DOHH2 (cell line): ENCODE results near the gene IPO9.

Experiments
- H3F3A ChIP-seq: fragments of 200-600 bp; sonication (generic), shearing (Covaris generic); 2 replicates; pipeline ENCODE4 v1.6.0; 2016; ENCODE audit warnings: antibody characterized with exemption, mild to moderate bottlenecking; ENCODE audit not compliant: control insufficient read depth, insufficient read depth
- H3K27ac ChIP-seq: fragments of 200-600 bp; sonication (generic); 2 replicates; pipeline ENCODE4 v1.5.1; 2014; ENCODE audit warnings: low read depth, mild to moderate bottlenecking, low read length, moderate library complexity
- H3K27me3 ChIP-seq: fragments of 200-600 bp; sonication (generic); 2 replicates; pipeline ENCODE4 v1.6.1; 2014; ENCODE audit warnings: mild to moderate bottlenecking, low read length, mixed read lengths; ENCODE audit not compliant: control insufficient read depth
- H3K36me3 ChIP-seq: fragments of 200-600 bp; sonication (generic); 2 replicates; pipeline ENCODE4 v1.6.1; 2014; ENCODE audit warnings: mild to moderate bottlenecking, low read length, moderate library complexity, mixed read lengths; ENCODE audit not compliant: control insufficient read depth
- H3K4me1 ChIP-seq: fragments of 200-600 bp; sonication (generic); 2 replicates; pipeline ENCODE4 v1.6.1; 2014; ENCODE audit warnings: mild to moderate bottlenecking, low read length, mixed read lengths; ENCODE audit not compliant: control insufficient read depth
- H3K4me2 ChIP-seq: fragments of 200-600 bp; sonication (generic); 2 replicates; pipeline ENCODE4 v1.6.0; 2014; ENCODE audit warnings: mild to moderate bottlenecking, low read length, moderate library complexity
- H3K4me3 ChIP-seq: fragments of 200-600 bp; sonication (generic); 2 replicates; pipeline ENCODE4 v1.5.1; 2014; ENCODE audit warnings: mild to moderate bottlenecking, low read length, mixed read lengths
- H3K79me2 ChIP-seq: fragments of 200-600 bp; sonication (generic); 2 replicates; pipeline ENCODE4 v1.6.1; 2014; ENCODE audit warnings: mild to moderate bottlenecking, low read length, mixed read lengths; ENCODE audit not compliant: control insufficient read depth
- H3K9me2 ChIP-seq: fragments of 200-600 bp; sonication (generic); replicated peaks from 2 replicates; pipeline ENCODE4 v1.6.1; 2014; ENCODE audit warnings: mild to moderate bottlenecking, low read length, mixed read lengths; ENCODE audit not compliant: control insufficient read depth
- H3K9me3 ChIP-seq: fragments of 200-600 bp; sonication (generic); 2 replicates; pipeline ENCODE4 v1.6.1; 2014; ENCODE audit warnings: antibody characterized with exemption, low read length, mixed read lengths; ENCODE audit not compliant: control insufficient read depth, insufficient read depth
- H4K20me1 ChIP-seq: fragments of 200-600 bp; sonication (generic); 2 replicates; pipeline ENCODE4 v1.6.0; 2014; ENCODE audit warnings: low read depth, mild to moderate bottlenecking, antibody characterized with exemption, low read length, moderate library complexity; ENCODE audit not compliant: control insufficient read depth, insufficient read depth
- EZH2phosphoT487 ChIP-seq: fragments of 200-600 bp; sonication (generic); IDR thresholded peaks from 2 replicates; pipeline ENCODE4 v1.6.1; 2017; ENCODE audit warnings: borderline replicate concordance, mild to moderate bottlenecking, antibody characterized with exemption, low read length, moderate library complexity, mixed read lengths
- TF ChIP-seq, protein P1 (sequence below): fragments of 200-600 bp; sonication (generic); IDR thresholded peaks from one replicate; pipeline ENCODE4 v1.5.1; 2014; ENCODE audit warnings: antibody characterized with exemption, mild to moderate bottlenecking, low read depth, low read length; ENCODE audit not compliant: poor library complexity, severe bottlenecking

The IPO9 gene

GRCh38 chr1:201845331-201846083, 16.6 kb downstream of the IPO9 start:
- Histone ChIP-seq H3K27ac (no peak overlapping the region), H3F3A (peaks cover 9% of the 10 kb centered on the region), H3K4me3 (no peak overlapping the region), H3K9me3 (no peaks in the 10 kb centered on the region), H3K4me2 (no peak overlapping the region), H3K9me2 (no peaks in the 10 kb centered on the region), H4K20me1 (peaks cover 31% of the 10 kb centered on the region), H3K36me3 (peaks cover 65% of the 10 kb centered on the region), H3K4me1 (peaks cover 4% of the 10 kb centered on the region; the same call in 1 of the 2 replicates), H3K27me3 (no peaks in the 10 kb centered on the region), H3K79me2 (peaks cover 88% of the 10 kb centered on the region)
- TF ChIP-seq, protein P1, sequence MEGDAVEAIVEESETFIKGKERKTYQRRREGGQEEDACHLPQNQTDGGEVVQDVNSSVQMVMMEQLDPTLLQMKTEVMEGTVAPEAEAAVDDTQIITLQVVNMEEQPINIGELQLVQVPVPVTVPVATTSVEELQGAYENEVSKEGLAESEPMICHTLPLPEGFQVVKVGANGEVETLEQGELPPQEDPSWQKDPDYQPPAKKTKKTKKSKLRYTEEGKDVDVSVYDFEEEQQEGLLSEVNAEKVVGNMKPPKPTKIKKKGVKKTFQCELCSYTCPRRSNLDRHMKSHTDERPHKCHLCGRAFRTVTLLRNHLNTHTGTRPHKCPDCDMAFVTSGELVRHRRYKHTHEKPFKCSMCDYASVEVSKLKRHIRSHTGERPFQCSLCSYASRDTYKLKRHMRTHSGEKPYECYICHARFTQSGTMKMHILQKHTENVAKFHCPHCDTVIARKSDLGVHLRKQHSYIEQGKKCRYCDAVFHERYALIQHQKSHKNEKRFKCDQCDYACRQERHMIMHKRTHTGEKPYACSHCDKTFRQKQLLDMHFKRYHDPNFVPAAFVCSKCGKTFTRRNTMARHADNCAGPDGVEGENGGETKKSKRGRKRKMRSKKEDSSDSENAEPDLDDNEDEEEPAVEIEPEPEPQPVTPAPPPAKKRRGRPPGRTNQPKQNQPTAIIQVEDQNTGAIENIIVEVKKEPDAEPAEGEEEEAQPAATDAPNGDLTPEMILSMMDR = no peak
- TF ChIP-seq EZH2phosphoT487 = no peak

DNA sequence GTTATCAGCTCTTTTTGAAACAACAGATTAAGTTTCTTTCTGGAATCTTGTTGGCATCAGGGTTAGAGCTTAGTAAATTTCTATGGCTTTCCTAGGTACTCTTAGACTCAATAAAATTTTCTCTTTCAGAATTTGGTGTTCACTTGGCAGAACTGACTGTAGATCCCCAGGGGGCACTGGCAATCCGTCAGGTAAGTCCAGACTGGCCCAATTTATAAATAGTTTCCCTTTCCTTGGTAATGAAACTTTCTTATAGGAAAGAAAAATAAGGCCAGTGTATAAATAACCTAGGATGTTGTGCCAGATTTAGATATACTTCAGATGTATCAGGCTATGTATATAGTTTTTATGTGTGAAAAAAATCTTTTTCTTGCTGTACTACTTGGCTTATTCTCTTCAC, 18.2 kb downstream of the IPO9 start:
- no peak for TF ChIP-seq EZH2phosphoT487
- H4K20me1 ChIP-seq = peaks cover 22% of the 10 kb centered on the region
- no peaks in the 10 kb centered on the region for H3K27me3 ChIP-seq
- H3K79me2 ChIP-seq = peaks cover 71% of the 10 kb centered on the region
- H3K4me1 ChIP-seq = no peaks in the 10 kb centered on the region
- peaks cover 70% of the 10 kb centered on the region for H3K36me3 ChIP-seq
- H3K9me3 ChIP-seq = no peaks in the 10 kb centered on the region
- H3K27ac ChIP-seq = no peak overlapping the region
- H3F3A ChIP-seq = peaks cover 5% of the 10 kb centered on the region
- no peaks in the 10 kb centered on the region for H3K9me2 ChIP-seq
- H3K4me3 ChIP-seq = no peak overlapping the region
- no peak overlapping the region for H3K4me2 ChIP-seq

- Histone ChIP-seq H3F3A (peaks cover 5% of the 10 kb centered on the region), H3K27ac (no peak overlapping the region), H3K4me3 (no peak overlapping the region), H3K4me1 (no peaks in the 10 kb centered on the region), H4K20me1 (peaks cover 15% of the 10 kb centered on the region), H3K79me2 (peaks cover 60% of the 10 kb centered on the region), H3K27me3 (no peaks in the 10 kb centered on the region), H3K36me3 (peaks cover 70% of the 10 kb centered on the region), H3K9me2 (no peaks in the 10 kb centered on the region), H3K9me3 (no peaks in the 10 kb centered on the region), H3K4me2 (no peak overlapping the region)
- TF ChIP-seq EZH2phosphoT487 = no peak
- TF ChIP-seq, protein P1 = no peak
Measured at GRCh38 chr1:201848230-201848629, 19.3 kb downstream of the IPO9 start.

GRCh38 chr1:201849372-201850052, 20.6 kb downstream of the IPO9 start:
- no peaks in the 10 kb centered on the region for H3K27me3 ChIP-seq
- peaks cover 8% of the 10 kb centered on the region for H4K20me1 ChIP-seq
- peaks cover 78% of the 10 kb centered on the region for H3K36me3 ChIP-seq
- H3K4me3 ChIP-seq = no peak overlapping the region
- no peaks in the 10 kb centered on the region for H3K9me3 ChIP-seq
- H3K4me2 ChIP-seq = no peak overlapping the region
- H3K27ac ChIP-seq = no peak overlapping the region
- no peak for TF ChIP-seq EZH2phosphoT487
- TF ChIP-seq, protein P1 = no peak
- no peaks in the 10 kb centered on the region for H3K4me1 ChIP-seq
- no peaks in the 10 kb centered on the region for H3K9me2 ChIP-seq
- peaks cover 48% of the 10 kb centered on the region for H3K79me2 ChIP-seq
- peaks cover 1% of the 10 kb centered on the region for H3F3A ChIP-seq
